Stomach (tissue), 8 donors: ENCODE results near the gene TMPRSS4. TPM values are rescaled to one million over a fixed set of nuclear protein-coding genes. Genes with fewer than 3 reads are reported as not detected.

Experiments used
- polyA plus RNA-seq, 3 donors: library from polyadenylated mRNA; stranded (reverse); fragments of 200-250 nt; gene quantifications; one replicate each; pipeline ENCODE4 v1.2.3, GENCODE V29; 2013
- total RNA-seq, 5 donors: library from RNA; depleted of rRNA; stranded (reverse); fragments of >200 nt; gene quantifications; one replicate each; pipeline versions ENCODE4 v1.1.0 to v1.2.3, GENCODE V29; 2014 to 2016
- donor health status: healthy with polysubstance abuse.
- donor health status: Bipolar disorder and iron deficiency.
- donor health status: healthy.

The TMPRSS4 gene
- total and polyA plus RNA-seq, 8 donors, result 4.7 to 498 (median 18.1) TPM

Other genes starting within 250 kb of the TMPRSS4 start
- gene FXYD6, start 200.4 kb upstream of the TMPRSS4 start, total RNA-seq, result 100 to 1,000 TPM in 1 of 5 donors, 10 to 100 TPM in 4; 12.7 to 187 (median 47.0) TPM
- gene FXYD6, start 200.4 kb upstream of the TMPRSS4 start, polyA plus RNA-seq, result 10 to 100 TPM; 22.5 to 39.4 (median 25.6) TPM
- gene TMPRSS13, start 147.7 kb upstream of the TMPRSS4 start, total RNA-seq, result 1 to 10 TPM in 2 of 5 donors, under 1 TPM in 1, not detected in 2; 0.37 to 2.2 (median 1.2) TPM
- gene TMPRSS13, start 147.7 kb upstream of the TMPRSS4 start, polyA plus RNA-seq, result 1 to 10 TPM in 1 of 3 donors, under 1 TPM in 1, not detected in 1; 0.19 to 3.8 TPM
- 100 to 1,000 TPM in 1 of 5 donors, 10 to 100 TPM in 3, 1 to 10 TPM in 1; 5.4 to 190 (median 18.7) TPM for gene IL10RA, start 90.7 kb upstream of the TMPRSS4 start, total RNA-seq
- gene IL10RA, start 90.7 kb upstream of the TMPRSS4 start, polyA plus RNA-seq, result 1 to 10 TPM; 2.1 to 4.2 (median 3.2) TPM
- not detected for gene SMIM35, start 9.9 kb downstream of the TMPRSS4 start, total RNA-seq
- under 1 TPM in 1 of 3 donors, not detected in 2; 0.03 TPM for gene SMIM35, start 9.9 kb downstream of the TMPRSS4 start, polyA plus RNA-seq
- gene SCN4B, start 75.7 kb downstream of the TMPRSS4 start, total RNA-seq, result 1 to 10 TPM in 2 of 5 donors, not detected in 3; 2.2 to 3.6 TPM
- 1 to 10 TPM in 2 of 3 donors, under 1 TPM in 1; 0.75 to 1.6 (median 1.2) TPM for gene SCN4B, start 75.7 kb downstream of the TMPRSS4 start, polyA plus RNA-seq
- under 1 TPM in 2 of 5 donors, not detected in 3; 0.29 to 0.92 TPM for gene SCN2B, start 99.6 kb downstream of the TMPRSS4 start, total RNA-seq
- under 1 TPM; 0.12 to 0.46 (median 0.23) TPM for gene SCN2B, start 99.6 kb downstream of the TMPRSS4 start, polyA plus RNA-seq
- gene JAML, start 147.9 kb downstream of the TMPRSS4 start, total RNA-seq, result 10 to 100 TPM in 4 of 5 donors, 1 to 10 TPM in 1; 9.2 to 35.0 (median 21.4) TPM
- 10 to 100 TPM in 1 of 3 donors, 1 to 10 TPM in 2; 3.7 to 14.5 (median 4.6) TPM for gene JAML, start 147.9 kb downstream of the TMPRSS4 start, polyA plus RNA-seq
- 10 to 100 TPM in 1 of 5 donors, 1 to 10 TPM in 3, under 1 TPM in 1; 0.45 to 20.0 (median 6.7) TPM for gene MPZL3, start 175.3 kb downstream of the TMPRSS4 start, total RNA-seq
- gene MPZL3, start 175.3 kb downstream of the TMPRSS4 start, polyA plus RNA-seq, result 1 to 10 TPM; 2.1 to 7.2 (median 3.4) TPM
- 10 to 100 TPM in 4 of 5 donors, under 1 TPM in 1; 0.58 to 97.2 (median 56.7) TPM for gene MPZL2, start 187.2 kb downstream of the TMPRSS4 start, total RNA-seq
- gene MPZL2, start 187.2 kb downstream of the TMPRSS4 start, polyA plus RNA-seq, result 10 to 100 TPM; 12.2 to 79.1 (median 35.4) TPM
- 10 to 100 TPM in 1 of 5 donors, 1 to 10 TPM in 2, not detected in 2; 2.4 to 15.8 (median 7.1) TPM for gene CD3E, start 227.7 kb downstream of the TMPRSS4 start, total RNA-seq
- 1 to 10 TPM; 2.3 to 6.7 (median 4.5) TPM for gene CD3E, start 227.7 kb downstream of the TMPRSS4 start, polyA plus RNA-seq